DND-41 (cell line): ENCODE results near the gene SZRD1.

ENCODE experiments used
- EZH2 ChIP-seq: IDR thresholded peaks from 3 replicates; pipeline ENCODE4 v1.6.1; 2012; ENCODE audit warnings: borderline replicate concordance, low read depth, mild to moderate bottlenecking, moderate library complexity, low read length, inconsistent platforms; ENCODE audit not compliant: severe bottlenecking
- TF ChIP-seq, protein P1 (sequence below): IDR thresholded peaks from 2 replicates; pipeline ENCODE4 v1.5.1; 2012; ENCODE audit warnings: borderline replicate concordance, low read length, moderate library complexity, mild to moderate bottlenecking; ENCODE audit not compliant: poor library complexity, severe bottlenecking; ENCODE audit errors: extremely low read depth

DNA sequence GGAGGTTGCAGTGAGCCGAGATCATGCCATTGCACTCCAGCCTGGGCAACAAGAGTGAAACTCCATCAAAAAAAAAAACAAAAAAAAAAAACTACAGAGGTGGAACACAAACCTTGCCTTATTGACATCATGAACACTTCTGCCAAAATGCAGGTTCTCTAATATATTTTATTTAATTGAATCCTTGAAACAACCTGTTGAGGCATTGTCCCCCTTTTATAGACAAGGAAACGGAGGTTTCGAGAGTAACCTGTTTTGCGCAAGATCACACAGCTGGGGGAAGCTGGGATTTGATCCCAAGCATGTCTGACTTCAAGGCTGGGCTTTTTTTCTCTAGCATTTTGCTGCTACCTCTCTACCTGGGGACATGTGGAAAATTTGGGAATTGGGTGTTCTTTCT is 2.8 kb downstream of the SZRD1 start:
- TF ChIP-seq, protein P1, sequence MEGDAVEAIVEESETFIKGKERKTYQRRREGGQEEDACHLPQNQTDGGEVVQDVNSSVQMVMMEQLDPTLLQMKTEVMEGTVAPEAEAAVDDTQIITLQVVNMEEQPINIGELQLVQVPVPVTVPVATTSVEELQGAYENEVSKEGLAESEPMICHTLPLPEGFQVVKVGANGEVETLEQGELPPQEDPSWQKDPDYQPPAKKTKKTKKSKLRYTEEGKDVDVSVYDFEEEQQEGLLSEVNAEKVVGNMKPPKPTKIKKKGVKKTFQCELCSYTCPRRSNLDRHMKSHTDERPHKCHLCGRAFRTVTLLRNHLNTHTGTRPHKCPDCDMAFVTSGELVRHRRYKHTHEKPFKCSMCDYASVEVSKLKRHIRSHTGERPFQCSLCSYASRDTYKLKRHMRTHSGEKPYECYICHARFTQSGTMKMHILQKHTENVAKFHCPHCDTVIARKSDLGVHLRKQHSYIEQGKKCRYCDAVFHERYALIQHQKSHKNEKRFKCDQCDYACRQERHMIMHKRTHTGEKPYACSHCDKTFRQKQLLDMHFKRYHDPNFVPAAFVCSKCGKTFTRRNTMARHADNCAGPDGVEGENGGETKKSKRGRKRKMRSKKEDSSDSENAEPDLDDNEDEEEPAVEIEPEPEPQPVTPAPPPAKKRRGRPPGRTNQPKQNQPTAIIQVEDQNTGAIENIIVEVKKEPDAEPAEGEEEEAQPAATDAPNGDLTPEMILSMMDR = no peak
- TF ChIP-seq EZH2 = no peak
